ENCODE measurements around the gene EXOC8. TPM values are rescaled to one million over a fixed set of nuclear protein-coding genes. Genes with fewer than 3 reads are reported as not detected.

Gene EXOC8
- total RNA-seq, 1 donor from 2014 or later, result 15.2 TPM

DNA sequence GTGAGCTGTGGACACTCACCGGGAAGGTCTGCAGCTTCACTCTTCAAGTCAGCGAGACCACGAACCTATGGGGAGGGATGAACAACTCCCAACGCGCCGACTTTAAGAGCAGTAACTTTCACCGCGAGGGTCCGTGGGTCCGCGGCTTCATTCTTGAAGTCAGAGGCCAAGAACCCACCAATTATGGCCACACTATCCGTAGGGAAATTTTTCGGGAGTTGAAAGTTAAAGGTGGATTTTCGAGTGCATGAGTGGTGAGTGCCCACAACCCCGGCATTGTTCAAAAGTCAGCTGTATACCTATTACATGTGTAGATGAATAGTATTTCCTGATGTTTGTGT, 19.7 kb downstream of the EXOC8 start:
- no peak for DNase-seq (ENCODE audit: low read depth)
- H3K4me2 ChIP-seq (ENCODE audit: low read length), result no peak overlapping the region
- Mint-ChIP-seq H3K4me3 (ENCODE audit: unreplicated experiment) (no peak overlapping the region), H3K36me3 (ENCODE audit: low read depth, unreplicated experiment) (peaks cover 5% of the 10 kb centered on the region), H3K4me1 (ENCODE audit: low read depth, unreplicated experiment) (no peaks in the 10 kb centered on the region), H3K27me3 (ENCODE audit: low read depth, unreplicated experiment) (peaks cover 5% of the 10 kb centered on the region), H3K27ac (ENCODE audit: unreplicated experiment) (no peak overlapping the region), H3K9me3 (ENCODE audit: unreplicated experiment) (peaks cover 2% of the 10 kb centered on the region)
- H3K79me2 ChIP-seq (ENCODE audit: insufficient read depth, low read length), result no peaks in the 10 kb centered on the region
- no peaks in the 10 kb centered on the region for H3K4me1 ChIP-seq (ENCODE audit: insufficient read depth, low read length)
- H3K27ac ChIP-seq (ENCODE audit: low read depth, low read length), result no peak overlapping the region
- no peaks in the 10 kb centered on the region for H3K36me3 ChIP-seq (ENCODE audit: insufficient read depth, low read length)
- no peaks in the 10 kb centered on the region for H3K27me3 ChIP-seq (ENCODE audit: insufficient read depth, low read length)
- no peak overlapping the region for H2AFZ ChIP-seq (ENCODE audit: low read depth, low read length)
- no peak overlapping the region for H3K9ac ChIP-seq (ENCODE audit: low read length)
- no peak for TF ChIP-seq EZH2 (IDR thresholded peaks at IDR 0.05; ENCODE audit: insufficient read depth, low read length)
- TF ChIP-seq, protein P1, sequence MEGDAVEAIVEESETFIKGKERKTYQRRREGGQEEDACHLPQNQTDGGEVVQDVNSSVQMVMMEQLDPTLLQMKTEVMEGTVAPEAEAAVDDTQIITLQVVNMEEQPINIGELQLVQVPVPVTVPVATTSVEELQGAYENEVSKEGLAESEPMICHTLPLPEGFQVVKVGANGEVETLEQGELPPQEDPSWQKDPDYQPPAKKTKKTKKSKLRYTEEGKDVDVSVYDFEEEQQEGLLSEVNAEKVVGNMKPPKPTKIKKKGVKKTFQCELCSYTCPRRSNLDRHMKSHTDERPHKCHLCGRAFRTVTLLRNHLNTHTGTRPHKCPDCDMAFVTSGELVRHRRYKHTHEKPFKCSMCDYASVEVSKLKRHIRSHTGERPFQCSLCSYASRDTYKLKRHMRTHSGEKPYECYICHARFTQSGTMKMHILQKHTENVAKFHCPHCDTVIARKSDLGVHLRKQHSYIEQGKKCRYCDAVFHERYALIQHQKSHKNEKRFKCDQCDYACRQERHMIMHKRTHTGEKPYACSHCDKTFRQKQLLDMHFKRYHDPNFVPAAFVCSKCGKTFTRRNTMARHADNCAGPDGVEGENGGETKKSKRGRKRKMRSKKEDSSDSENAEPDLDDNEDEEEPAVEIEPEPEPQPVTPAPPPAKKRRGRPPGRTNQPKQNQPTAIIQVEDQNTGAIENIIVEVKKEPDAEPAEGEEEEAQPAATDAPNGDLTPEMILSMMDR (IDR thresholded peaks at IDR 0.05; ENCODE audit: insufficient read depth, low read depth, low read length), result no peak
- H3K4me3 ChIP-seq (ENCODE audit: insufficient read depth, low read depth, low read length), result no peak overlapping the region
- H3K9me3 ChIP-seq (ENCODE audit: insufficient read depth, low read depth, low read length), result no peaks in the 10 kb centered on the region
- no peak for FAIRE-seq
- no peaks in the 10 kb centered on the region for H4K20me1 ChIP-seq (ENCODE audit: insufficient read depth, low read length)

DNA sequence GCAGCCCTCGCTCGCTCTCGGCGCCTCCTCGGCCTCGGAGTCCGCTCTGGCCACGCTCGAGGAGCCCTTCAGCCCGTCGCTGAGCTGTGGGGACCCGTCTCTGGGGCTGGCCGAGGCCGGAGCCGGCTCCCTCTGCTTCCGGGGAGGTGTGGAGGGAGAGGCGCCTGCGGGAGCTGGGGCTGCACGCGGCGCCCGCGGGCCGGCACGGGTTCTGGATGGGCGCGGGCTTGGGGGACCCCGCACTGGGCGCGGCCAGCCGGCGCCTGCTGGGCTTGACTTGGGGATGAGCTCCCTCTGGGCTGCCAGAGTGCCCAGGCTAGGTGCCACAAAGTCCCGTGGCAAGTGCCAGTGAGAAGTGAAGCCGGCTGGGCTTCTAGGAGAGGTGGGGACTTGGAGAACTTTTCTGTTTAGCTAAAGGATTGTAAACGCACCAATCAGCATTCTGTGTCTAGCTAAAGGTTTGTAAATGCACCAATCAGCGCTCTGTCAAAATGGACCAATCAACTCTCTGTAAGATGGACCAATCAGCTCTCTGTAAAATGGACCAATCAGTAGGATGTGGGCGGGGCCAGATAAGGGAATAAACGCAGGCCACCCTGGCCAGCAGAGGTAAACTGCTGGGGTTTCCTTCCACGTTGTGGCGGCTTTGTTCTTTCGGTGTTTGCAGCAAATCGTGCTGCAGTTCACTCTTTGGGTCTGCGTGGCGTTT, 20.2 kb downstream of the EXOC8 start:
- TF ChIP-seq, protein P1 (IDR thresholded peaks at IDR 0.05; ENCODE audit: insufficient read depth, low read depth, low read length), result no peak
- TF ChIP-seq EZH2 (IDR thresholded peaks at IDR 0.05; ENCODE audit: insufficient read depth, low read length), result no peak
- Histone ChIP-seq H3K4me3 (ENCODE audit: insufficient read depth, low read depth, low read length) (no peak overlapping the region), H3K79me2 (ENCODE audit: insufficient read depth, low read length) (no peaks in the 10 kb centered on the region), H3K4me1 (ENCODE audit: insufficient read depth, low read length) (no peaks in the 10 kb centered on the region), H3K27me3 (ENCODE audit: insufficient read depth, low read length) (no peaks in the 10 kb centered on the region), H3K9me3 (ENCODE audit: insufficient read depth, low read depth, low read length) (no peaks in the 10 kb centered on the region), H2AFZ (ENCODE audit: low read depth, low read length) (no peak overlapping the region), H3K36me3 (ENCODE audit: insufficient read depth, low read length) (no peaks in the 10 kb centered on the region), H3K27ac (ENCODE audit: low read depth, low read length) (no peak overlapping the region), H3K9ac (ENCODE audit: low read length) (no peak overlapping the region), H3K4me2 (ENCODE audit: low read length) (no peak overlapping the region), H4K20me1 (ENCODE audit: insufficient read depth, low read length) (no peaks in the 10 kb centered on the region)
- peaks cover 5% of the 10 kb centered on the region for H3K36me3 Mint-ChIP-seq (ENCODE audit: low read depth, unreplicated experiment)
- no peak overlapping the region for H3K4me3 Mint-ChIP-seq (ENCODE audit: unreplicated experiment)
- no peak for FAIRE-seq
- H3K27ac Mint-ChIP-seq (ENCODE audit: unreplicated experiment), result no peak overlapping the region
- peaks cover 2% of the 10 kb centered on the region for H3K9me3 Mint-ChIP-seq (ENCODE audit: unreplicated experiment)
- H3K4me1 Mint-ChIP-seq (ENCODE audit: low read depth, unreplicated experiment), result no peaks in the 10 kb centered on the region
- H3K27me3 Mint-ChIP-seq (ENCODE audit: low read depth, unreplicated experiment), result peaks cover 5% of the 10 kb centered on the region
- DNase-seq (ENCODE audit: low read depth), result no peak

DNA sequence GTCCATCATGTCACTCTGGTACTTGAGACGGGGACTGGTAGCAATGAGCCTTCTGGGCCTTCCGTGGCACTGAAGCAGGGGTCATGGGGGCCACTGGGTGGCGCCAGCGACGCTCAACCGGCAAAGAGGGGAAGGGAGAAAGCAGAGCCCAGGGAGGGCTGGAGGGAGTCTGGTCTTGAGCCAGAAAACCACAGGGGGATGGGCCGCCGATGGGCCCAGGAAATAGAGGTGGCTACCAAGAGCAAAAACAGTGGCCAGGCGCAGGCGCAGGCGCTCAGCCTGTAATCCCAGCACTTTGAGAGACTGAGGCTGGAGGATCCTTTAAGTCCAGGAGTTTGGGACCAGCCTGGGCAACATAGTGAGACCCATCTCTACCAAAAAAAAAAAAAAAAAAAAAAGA, 21.8 kb downstream of the EXOC8 start:
- H3K4me1 Mint-ChIP-seq (ENCODE audit: low read depth, unreplicated experiment), result no peaks in the 10 kb centered on the region
- H3K4me3 ChIP-seq (ENCODE audit: insufficient read depth, low read depth, low read length), result no peak overlapping the region
- H3K4me2 ChIP-seq (ENCODE audit: low read length), result no peak overlapping the region

More for the DNA sequence above, 21.8 kb downstream of the EXOC8 start:
- Histone ChIP-seq H3K4me1 (ENCODE audit: insufficient read depth, low read length) (no peaks in the 10 kb centered on the region), H3K9ac (ENCODE audit: low read length) (no peak overlapping the region), H3K27me3 (ENCODE audit: insufficient read depth, low read length) (no peaks in the 10 kb centered on the region), H3K36me3 (ENCODE audit: insufficient read depth, low read length) (no peaks in the 10 kb centered on the region), H3K27ac (ENCODE audit: low read depth, low read length) (no peak overlapping the region), H2AFZ (ENCODE audit: low read depth, low read length) (no peak overlapping the region), H3K9me3 (ENCODE audit: insufficient read depth, low read depth, low read length) (no peaks in the 10 kb centered on the region), H4K20me1 (ENCODE audit: insufficient read depth, low read length) (no peaks in the 10 kb centered on the region), H3K79me2 (ENCODE audit: insufficient read depth, low read length) (no peaks in the 10 kb centered on the region)
- FAIRE-seq, result no peak
- no peak for DNase-seq (ENCODE audit: low read depth)
- H3K27ac Mint-ChIP-seq (ENCODE audit: unreplicated experiment), result no peak overlapping the region
- H3K27me3 Mint-ChIP-seq (ENCODE audit: low read depth, unreplicated experiment), result peaks cover 15% of the 10 kb centered on the region
- H3K36me3 Mint-ChIP-seq (ENCODE audit: low read depth, unreplicated experiment), result peaks cover 5% of the 10 kb centered on the region
- TF ChIP-seq, protein P1 (IDR thresholded peaks at IDR 0.05; ENCODE audit: insufficient read depth, low read depth, low read length), result peak; percentile 25
- no peak for TF ChIP-seq EZH2 (IDR thresholded peaks at IDR 0.05; ENCODE audit: insufficient read depth, low read length)
- peaks cover 4% of the 10 kb centered on the region for H3K9me3 Mint-ChIP-seq (ENCODE audit: unreplicated experiment)
- H3K4me3 Mint-ChIP-seq (ENCODE audit: unreplicated experiment), result no peak overlapping the region

Data from astrocyte (in vitro differentiated cells and primary cell).